LNCaP clone FGC (cell line): ENCODE data around the gene CDH3.

Experiments
- DNase-seq: peaks from one replicate; pipeline ENCODE4 v3.0.0-alpha.2; 2011; ENCODE audit warnings: low read depth
- H3K4me3 ChIP-seq: 2 replicates; pipeline ENCODE4 v1.5.1; 2011; ENCODE audit warnings: mild to moderate bottlenecking, low read depth, low read length, control low read depth
- TF ChIP-seq, protein P1 (sequence below): IDR thresholded peaks from 2 replicates; pipeline ENCODE4 v1.5.1; 2012; ENCODE audit warnings: mild to moderate bottlenecking; ENCODE audit not compliant: control insufficient read depth, insufficient read depth; ENCODE audit errors: extremely low read depth

CDH3 gene

GRCh38 chr16:68696514-68696913, 51.4 kb downstream of the CDH3 start:
- H3K4me3 ChIP-seq: no peak overlapping the region
- TF ChIP-seq, protein P1, sequence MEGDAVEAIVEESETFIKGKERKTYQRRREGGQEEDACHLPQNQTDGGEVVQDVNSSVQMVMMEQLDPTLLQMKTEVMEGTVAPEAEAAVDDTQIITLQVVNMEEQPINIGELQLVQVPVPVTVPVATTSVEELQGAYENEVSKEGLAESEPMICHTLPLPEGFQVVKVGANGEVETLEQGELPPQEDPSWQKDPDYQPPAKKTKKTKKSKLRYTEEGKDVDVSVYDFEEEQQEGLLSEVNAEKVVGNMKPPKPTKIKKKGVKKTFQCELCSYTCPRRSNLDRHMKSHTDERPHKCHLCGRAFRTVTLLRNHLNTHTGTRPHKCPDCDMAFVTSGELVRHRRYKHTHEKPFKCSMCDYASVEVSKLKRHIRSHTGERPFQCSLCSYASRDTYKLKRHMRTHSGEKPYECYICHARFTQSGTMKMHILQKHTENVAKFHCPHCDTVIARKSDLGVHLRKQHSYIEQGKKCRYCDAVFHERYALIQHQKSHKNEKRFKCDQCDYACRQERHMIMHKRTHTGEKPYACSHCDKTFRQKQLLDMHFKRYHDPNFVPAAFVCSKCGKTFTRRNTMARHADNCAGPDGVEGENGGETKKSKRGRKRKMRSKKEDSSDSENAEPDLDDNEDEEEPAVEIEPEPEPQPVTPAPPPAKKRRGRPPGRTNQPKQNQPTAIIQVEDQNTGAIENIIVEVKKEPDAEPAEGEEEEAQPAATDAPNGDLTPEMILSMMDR: peak; percentile 64
- peak; percentile 92 for DNase-seq

- no peak for DNase-seq
- TF ChIP-seq, protein P1: no peak
These were observed 53.0 kb downstream of the CDH3 start for GRCh38 chr16:68698091-68698490.

GRCh38 chr16:68700120-68700519, 55.0 kb downstream of the CDH3 start:
- TF ChIP-seq, protein P1: no peak
- no peak overlapping the region for H3K4me3 ChIP-seq

More at GRCh38 chr16:68698091-68698490, 53.0 kb downstream of the CDH3 start:
- no peak overlapping the region for H3K4me3 ChIP-seq

DNA sequence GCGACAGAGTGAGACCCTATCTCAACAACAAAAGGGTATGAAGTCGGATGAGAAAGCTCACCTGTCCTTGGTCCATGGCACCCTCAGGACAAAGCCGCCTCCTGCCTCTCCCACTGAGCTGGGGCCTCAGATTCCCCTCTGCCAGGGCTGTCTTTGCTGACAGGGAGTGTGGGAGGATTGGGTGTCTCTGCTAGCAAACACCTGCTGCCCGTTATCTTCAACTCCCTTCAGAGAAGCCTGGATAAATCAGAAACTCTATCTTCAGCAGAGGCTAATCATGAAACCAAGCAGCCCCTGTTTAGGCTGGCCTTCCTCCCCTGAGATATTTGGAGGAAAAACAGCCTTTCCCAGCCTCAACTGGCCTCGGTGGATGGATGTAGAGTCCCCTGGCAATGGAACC, 55.7 kb downstream of the CDH3 start:
- H3K4me3 ChIP-seq: no peak overlapping the region
- DNase-seq: no peak
- TF ChIP-seq, protein P1: no peak

More at GRCh38 chr16:68700120-68700519, 55.0 kb downstream of the CDH3 start:
- DNase-seq: no peak

DNA sequence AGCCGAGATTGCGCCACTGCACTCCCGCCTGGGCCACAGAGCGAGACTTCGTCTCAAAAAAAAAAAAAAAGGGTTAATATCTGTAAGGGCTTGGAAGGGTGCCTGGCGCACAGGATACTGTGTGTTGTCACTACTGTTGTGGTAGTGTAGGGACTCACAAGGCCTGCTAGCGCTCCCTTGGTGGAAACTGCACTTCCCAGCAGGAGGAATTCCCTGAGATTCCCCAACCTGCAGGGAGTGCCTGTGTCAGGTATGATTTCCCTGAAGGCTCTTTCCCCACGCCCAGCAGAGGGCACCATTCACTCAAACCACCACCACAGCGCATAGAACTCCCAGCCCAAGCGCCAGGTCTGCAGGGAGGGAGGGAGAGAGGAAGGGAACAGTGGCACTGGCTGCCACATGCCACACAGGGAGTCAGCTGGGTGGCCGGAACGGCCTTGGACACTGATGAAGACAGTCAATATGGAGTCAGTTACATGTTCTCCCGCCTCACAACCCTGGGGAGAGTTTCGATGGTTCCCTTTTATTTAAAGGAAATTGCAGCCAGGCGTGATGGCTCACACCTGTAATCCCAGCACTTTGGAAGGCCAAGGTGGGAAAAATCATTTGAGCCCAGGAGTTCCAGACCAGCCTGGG, 59.2 kb downstream of the CDH3 start:
- no peak overlapping the region for H3K4me3 ChIP-seq
- TF ChIP-seq, protein P1: peak; percentile 96

GRCh38 chr16:68707340-68708152, 62.4 kb downstream of the CDH3 start:
- no peak overlapping the region for H3K4me3 ChIP-seq
- no peak for DNase-seq
- TF ChIP-seq, protein P1: no peak

More for the DNA sequence above, 59.2 kb downstream of the CDH3 start:
- peak; percentile 82 for DNase-seq
